ENCODE measurements around the gene PLEK2. TPM values are rescaled to one million over a fixed set of nuclear protein-coding genes. Genes with fewer than 3 reads are reported as not detected.

PLEK2 gene
- polyA plus RNA-seq, 1 donor from 2014 or later: not detected

DNA sequence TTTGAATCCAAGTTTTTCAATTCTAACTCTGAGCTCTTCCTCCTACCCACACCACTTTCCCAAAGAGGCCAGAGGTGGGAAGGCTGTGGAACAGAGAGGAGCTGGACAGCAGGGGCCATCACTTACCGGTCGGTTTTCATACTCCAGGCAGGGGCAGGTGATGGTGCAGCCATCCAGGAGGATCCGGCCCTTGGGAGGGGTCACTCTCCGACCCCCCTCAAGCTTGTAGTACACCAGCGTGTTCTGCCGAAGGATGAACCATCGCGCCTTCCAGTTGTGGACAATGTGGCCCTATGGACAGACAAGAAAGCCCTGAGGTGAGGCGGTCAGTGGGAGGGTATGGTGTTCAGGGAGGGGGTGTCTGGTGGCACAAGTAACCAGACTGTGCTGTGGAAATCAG is 14.4 kb downstream of the PLEK2 start:
- H4K20me1 ChIP-seq (ENCODE audit: insufficient read depth): no peaks in the 10 kb centered on the region
- no peaks in the 10 kb centered on the region for H3K79me2 ChIP-seq (replicated peaks; ENCODE audit: insufficient read depth, low read length)
- no peak overlapping the region for H2AFZ ChIP-seq (ENCODE audit: low read depth, low read length)
- H3F3A ChIP-seq (ENCODE audit: insufficient read depth, low read length, poor library complexity, severe bottlenecking): no peaks in the 10 kb centered on the region
- H3K9me2 ChIP-seq (ENCODE audit: insufficient read depth, low read length): no peaks in the 10 kb centered on the region
- H3K27ac ChIP-seq (ENCODE audit: low read length): no peak overlapping the region
- no peaks in the 10 kb centered on the region for H3K27me3 ChIP-seq (ENCODE audit: insufficient read depth, low read depth, low read length)
- no peak overlapping the region for H3K4me2 ChIP-seq (ENCODE audit: low read length)
- no peak overlapping the region for H3K9ac ChIP-seq (ENCODE audit: low read length)
- no peaks in the 10 kb centered on the region for H3K9me3 ChIP-seq (ENCODE audit: low read length)
- no peaks in the 10 kb centered on the region for H3K36me3 ChIP-seq (ENCODE audit: insufficient read depth, low read length)
- no peak for TF ChIP-seq SMC3 (conservative IDR thresholded peaks at IDR 0.05; ENCODE audit: poor library complexity)
- TF ChIP-seq TAF1 (IDR thresholded peaks at IDR 0.05; ENCODE audit: low read depth): no peak
- H3K4me3 ChIP-seq (ENCODE audit: low read length): no peak overlapping the region

GRCh38 chr14:67396381-67396970 is 15.5 kb downstream of the PLEK2 start:
- no peaks in the 10 kb centered on the region for H3K79me2 ChIP-seq (replicated peaks; ENCODE audit: insufficient read depth, low read length)
- no peak overlapping the region for H3K4me2 ChIP-seq (ENCODE audit: low read length)
- H3K36me3 ChIP-seq (ENCODE audit: insufficient read depth, low read length): no peaks in the 10 kb centered on the region
- no peaks in the 10 kb centered on the region for H3K9me3 ChIP-seq (ENCODE audit: low read length)
- H3K9ac ChIP-seq (ENCODE audit: low read length): no peak overlapping the region
- H3F3A ChIP-seq (ENCODE audit: insufficient read depth, low read length, poor library complexity, severe bottlenecking): no peaks in the 10 kb centered on the region
- TF ChIP-seq RAD21 (conservative IDR thresholded peaks at IDR 0.05): no peak
- no peak overlapping the region for H3K27ac ChIP-seq (ENCODE audit: low read length)
- H3K4me3 ChIP-seq (ENCODE audit: low read length): no peak overlapping the region
- no peaks in the 10 kb centered on the region for H4K20me1 ChIP-seq (ENCODE audit: insufficient read depth)
- H3K27me3 ChIP-seq (ENCODE audit: insufficient read depth, low read depth, low read length): no peaks in the 10 kb centered on the region
- H2AFZ ChIP-seq (ENCODE audit: low read depth, low read length): no peak overlapping the region
- no peaks in the 10 kb centered on the region for H3K9me2 ChIP-seq (ENCODE audit: insufficient read depth, low read length)

- Histone ChIP-seq H3K4me2 (ENCODE audit: low read length) (no peak overlapping the region), H3K9me3 (ENCODE audit: low read length) (no peaks in the 10 kb centered on the region), H3K79me2 (replicated peaks; ENCODE audit: insufficient read depth, low read length) (no peaks in the 10 kb centered on the region), H3K27ac (ENCODE audit: low read length) (no peak overlapping the region), H3K9me2 (ENCODE audit: insufficient read depth, low read length) (no peaks in the 10 kb centered on the region), H3K36me3 (ENCODE audit: insufficient read depth, low read length) (no peaks in the 10 kb centered on the region), H2AFZ (ENCODE audit: low read depth, low read length) (no peak overlapping the region), H3K27me3 (ENCODE audit: insufficient read depth, low read depth, low read length) (no peaks in the 10 kb centered on the region), H4K20me1 (ENCODE audit: insufficient read depth) (no peaks in the 10 kb centered on the region), H3K9ac (ENCODE audit: low read length) (no peak overlapping the region), H3F3A (ENCODE audit: insufficient read depth, low read length, poor library complexity, severe bottlenecking) (no peaks in the 10 kb centered on the region), H3K4me3 (ENCODE audit: low read length) (no peak overlapping the region)
- TF ChIP-seq EZH2 (IDR thresholded peaks at IDR 0.05; ENCODE audit: borderline replicate concordance, insufficient read depth, low read length, poor library complexity, severe bottlenecking) (no peak), CTCF (IDR thresholded peaks at IDR 0.05; ENCODE audit: poor library complexity, severe bottlenecking) (no peak), MXI1 (conservative IDR thresholded peaks at IDR 0.05; ENCODE audit: poor library complexity, severe bottlenecking) (no peak), POLR2AphosphoS5 (IDR thresholded peaks at IDR 0.05) (no peak), SMC3 (conservative IDR thresholded peaks at IDR 0.05; ENCODE audit: poor library complexity) (no peak), TAF1 (IDR thresholded peaks at IDR 0.05; ENCODE audit: low read depth) (no peak), EP300 (conservative IDR thresholded peaks at IDR 0.05; ENCODE audit: poor library complexity, severe bottlenecking) (no peak), RAD21 (conservative IDR thresholded peaks at IDR 0.05) (no peak)
- TF ChIP-seq, protein P1, sequence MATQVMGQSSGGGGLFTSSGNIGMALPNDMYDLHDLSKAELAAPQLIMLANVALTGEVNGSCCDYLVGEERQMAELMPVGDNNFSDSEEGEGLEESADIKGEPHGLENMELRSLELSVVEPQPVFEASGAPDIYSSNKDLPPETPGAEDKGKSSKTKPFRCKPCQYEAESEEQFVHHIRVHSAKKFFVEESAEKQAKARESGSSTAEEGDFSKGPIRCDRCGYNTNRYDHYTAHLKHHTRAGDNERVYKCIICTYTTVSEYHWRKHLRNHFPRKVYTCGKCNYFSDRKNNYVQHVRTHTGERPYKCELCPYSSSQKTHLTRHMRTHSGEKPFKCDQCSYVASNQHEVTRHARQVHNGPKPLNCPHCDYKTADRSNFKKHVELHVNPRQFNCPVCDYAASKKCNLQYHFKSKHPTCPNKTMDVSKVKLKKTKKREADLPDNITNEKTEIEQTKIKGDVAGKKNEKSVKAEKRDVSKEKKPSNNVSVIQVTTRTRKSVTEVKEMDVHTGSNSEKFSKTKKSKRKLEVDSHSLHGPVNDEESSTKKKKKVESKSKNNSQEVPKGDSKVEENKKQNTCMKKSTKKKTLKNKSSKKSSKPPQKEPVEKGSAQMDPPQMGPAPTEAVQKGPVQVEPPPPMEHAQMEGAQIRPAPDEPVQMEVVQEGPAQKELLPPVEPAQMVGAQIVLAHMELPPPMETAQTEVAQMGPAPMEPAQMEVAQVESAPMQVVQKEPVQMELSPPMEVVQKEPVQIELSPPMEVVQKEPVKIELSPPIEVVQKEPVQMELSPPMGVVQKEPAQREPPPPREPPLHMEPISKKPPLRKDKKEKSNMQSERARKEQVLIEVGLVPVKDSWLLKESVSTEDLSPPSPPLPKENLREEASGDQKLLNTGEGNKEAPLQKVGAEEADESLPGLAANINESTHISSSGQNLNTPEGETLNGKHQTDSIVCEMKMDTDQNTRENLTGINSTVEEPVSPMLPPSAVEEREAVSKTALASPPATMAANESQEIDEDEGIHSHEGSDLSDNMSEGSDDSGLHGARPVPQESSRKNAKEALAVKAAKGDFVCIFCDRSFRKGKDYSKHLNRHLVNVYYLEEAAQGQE (IDR thresholded peaks at IDR 0.05; ENCODE audit: borderline replicate concordance): no peak
Observed at GRCh38 chr14:67395876-67396189, 16.1 kb downstream of the PLEK2 start.
